Astrocyte of the hippocampus (primary cell): ENCODE data around the gene FADS6.

Experiments
- DNase-seq: peaks from one replicate; pipeline ENCODE4 v3.0.0; 2011; ENCODE audit warnings: low read depth, low spot score

Gene FADS6

DNA sequence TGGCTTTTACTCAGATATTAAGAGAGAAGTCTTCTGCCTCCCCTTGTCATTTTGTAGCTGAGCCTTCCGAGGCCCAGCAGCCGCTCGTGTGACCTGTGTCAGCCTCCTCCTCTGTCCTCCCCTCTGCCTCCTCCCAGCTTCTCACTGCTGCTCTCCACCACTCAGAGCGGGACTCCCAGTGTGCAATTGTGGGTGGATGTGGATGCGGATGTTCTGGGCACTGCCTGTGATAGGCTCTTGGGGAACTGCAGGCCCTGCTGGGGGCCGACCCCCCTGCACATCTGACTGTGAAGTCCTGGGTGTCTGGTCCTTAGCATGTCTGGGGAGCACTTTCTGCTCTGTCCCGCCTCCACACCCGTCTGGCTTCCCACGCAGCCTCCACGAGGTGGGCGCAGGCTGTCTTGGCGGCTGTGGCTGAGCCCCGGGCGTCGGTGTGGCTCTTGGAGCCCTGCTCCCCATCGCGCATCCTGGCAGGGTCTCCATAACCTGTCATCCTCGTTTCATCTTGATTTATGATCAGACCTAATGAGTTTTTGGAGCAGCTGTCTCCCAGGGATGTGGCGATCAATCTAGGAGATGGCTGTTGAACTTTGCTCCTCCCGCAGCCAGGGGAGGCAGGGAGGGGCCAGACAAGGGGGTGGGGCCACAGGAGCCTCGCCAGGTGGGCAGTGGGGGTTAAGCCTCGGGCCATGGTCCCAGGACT, 61.8 kb downstream of the FADS6 start:
- no peak for DNase-seq

DNA sequence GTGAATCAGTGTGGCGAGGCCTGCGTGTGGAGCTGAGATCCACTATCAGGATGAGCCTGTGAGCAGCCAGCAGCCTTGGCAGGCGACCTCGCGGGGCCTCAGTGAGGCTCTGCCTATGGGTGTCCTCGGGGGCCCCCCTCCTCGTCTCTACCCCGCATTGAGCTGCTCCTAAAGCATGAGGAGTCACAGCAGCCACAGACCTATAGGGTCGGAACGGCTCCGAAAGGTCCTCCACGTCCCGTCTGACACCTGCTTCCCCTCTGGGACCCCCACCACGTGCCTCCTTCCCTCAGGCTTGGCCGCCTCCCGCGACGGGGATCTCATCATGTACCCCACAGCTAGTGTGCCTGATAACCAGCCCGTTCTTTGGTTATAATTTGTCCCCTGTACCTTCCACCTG, 62.6 kb downstream of the FADS6 start:
- no peak for DNase-seq

- no peak for DNase-seq
Observed at GRCh38 chr17:74827800-74828199, 65.6 kb downstream of the FADS6 start.
